GM12878 (cell line): ENCODE results near the gene PARN. TPM values are rescaled to one million over a fixed set of nuclear protein-coding genes. Genes with fewer than 3 reads are reported as not detected.

Experiments
- ATAC-seq: fragments of 200-7000 bp; cut with Tn5 transposase; 3 replicates; pipeline ENCODE4 v1.9.1; 2020; ENCODE audit warnings: mild to moderate bottlenecking, moderate library complexity
- BruUV-seq: library from RNA; stranded (reverse); fragments of 400-500 nt; replicated peaks from 2 replicates; lab custom pipeline; 2021; lab: Mats Ljungman, UMichigan
- CTCF ChIA-PET: fragments of 300-600 bp; sonication (Branson Sonifier 250); formaldehyde crosslinking; extraction: SDS; loops from one replicate; lab custom pipeline; 2021; ENCODE audit warnings: inconsistent platforms; lab: Yijun Ruan, JAX
- POLR2A ChIA-PET: fragments of 350-600 bp; formaldehyde crosslinking; extraction: SDS; loops from one replicate; lab custom pipeline; 2021; ENCODE audit warnings: inconsistent platforms; lab: Charles Lee
- RAD21 ChIA-PET: fragments of 300-600 bp; sonication (Branson Sonifier 250); formaldehyde crosslinking; loops from one replicate; lab custom pipeline; 2023; ENCODE audit warnings: antibody characterized with exemption; ENCODE audit not compliant: unreplicated experiment; lab: Charles Lee
- SMC1A ChIA-PET: fragments of 300-600 bp; sonication (Branson Sonifier 250); formaldehyde crosslinking; loops from one replicate; lab custom pipeline; 2023; ENCODE audit not compliant: unreplicated experiment, uncharacterized antibody; lab: Charles Lee
- DNase-seq: peaks from one replicate; pipeline ENCODE4 v3.0.0-alpha.2; 2011; ENCODE audit warnings: low read depth, low spot score
- FAIRE-seq: peaks from 3 replicates; lab custom pipeline; 2011; peaks lifted over from hg19 to GRCh38; lab: Jason Lieb, UNC
- H2AFZ ChIP-seq: 2 replicates; pipeline ENCODE4 v1.6.0; 2011; ENCODE audit warnings: low read depth, low read length, control low read depth; ENCODE audit not compliant: control insufficient read depth
- H3K27ac ChIP-seq: 2 replicates; pipeline ENCODE4 v1.5.1; 2011; ENCODE audit warnings: control low read depth; ENCODE audit not compliant: control insufficient read depth, insufficient read depth
- H3K27me3 ChIP-seq, 2 experiments: replicated peaks in 1 of 2; 2 replicates each; pipeline versions ENCODE4 v1.6.0 to v1.6.1; 2011; ENCODE audit warnings: low read length in 1 of 2; ENCODE audit not compliant: control insufficient read depth in 2 of 2, insufficient read depth in 2 of 2
- H3K36me3 ChIP-seq, 2 experiments: 2 replicates each; pipeline ENCODE4 v1.5.1; 2011; ENCODE audit warnings: low read length in 1 of 2; ENCODE audit not compliant: control insufficient read depth in 2 of 2, insufficient read depth in 2 of 2
- H3K4me1 ChIP-seq: 2 replicates; pipeline ENCODE4 v1.6.1; 2011; ENCODE audit warnings: mild to moderate bottlenecking, low read length, moderate library complexity, mixed read lengths; ENCODE audit not compliant: control insufficient read depth, insufficient read depth
- H3K4me2 ChIP-seq: 2 replicates; pipeline ENCODE4 v1.6.0; 2011; ENCODE audit warnings: control low read depth; ENCODE audit not compliant: control insufficient read depth, insufficient read depth
- H3K4me3 ChIP-seq: fragments of 200-600 bp; sonication (generic); 2 replicates; pipeline ENCODE4 v1.5.1; 2016
- H3K79me2 ChIP-seq: 2 replicates; pipeline ENCODE4 v1.6.0; 2011; ENCODE audit warnings: low read length; ENCODE audit not compliant: control insufficient read depth, insufficient read depth
- H3K9ac ChIP-seq: 2 replicates; pipeline ENCODE4 v1.8.0; 2011; ENCODE audit warnings: low read length, control low read depth, mixed read lengths; ENCODE audit not compliant: control insufficient read depth, insufficient read depth
- H3K9me3 ChIP-seq: replicated peaks from 3 replicates; pipeline ENCODE4 v1.5.1; 2011; ENCODE audit warnings: mild to moderate bottlenecking, low read length; ENCODE audit not compliant: control insufficient read depth, insufficient read depth
- H4K20me1 ChIP-seq: 2 replicates; pipeline ENCODE4 v1.6.0; 2011; ENCODE audit not compliant: control insufficient read depth, insufficient read depth
- BCLAF1 ChIP-seq: fragments of 450-650 bp; IDR thresholded peaks from 2 replicates; pipeline ENCODE4 v1.6.1; 2017; ENCODE audit warnings: antibody characterized with exemption, mild to moderate bottlenecking, moderate library complexity
- CTCF ChIP-seq, 3 experiments: IDR thresholded peaks in 2 of 3; conservative IDR thresholded peaks in 1 of 3; 2 replicates each; pipeline ENCODE4 v1.5.1; 2011; ENCODE audit warnings: low read depth in 3 of 3, low read length in 3 of 3, mild to moderate bottlenecking in 3 of 3, control low read depth in 2 of 3, moderate library complexity in 2 of 3, inconsistent platforms in 1 of 3, mixed read lengths in 1 of 3; ENCODE audit not compliant: control insufficient read depth in 2 of 3, insufficient read depth in 1 of 3; ENCODE audit errors: extremely low read depth in 1 of 3
- MEF2A ChIP-seq: IDR thresholded peaks from 2 replicates; pipeline ENCODE4 v1.6.1; 2011; ENCODE audit warnings: low read depth, mild to moderate bottlenecking, low read length, moderate library complexity; ENCODE audit not compliant: insufficient read depth
- MEF2B ChIP-seq: fragments of 450-650 bp; IDR thresholded peaks from 2 replicates; pipeline ENCODE4 v1.6.1; 2018; ENCODE audit warnings: mild to moderate bottlenecking, moderate library complexity; ENCODE audit not compliant: partially characterized antibody, poor library complexity, severe bottlenecking
- NR2F1 ChIP-seq: fragments of 450-650 bp; conservative IDR thresholded peaks from 2 replicates; pipeline ENCODE4 v1.6.1; 2017; ENCODE audit warnings: mild to moderate bottlenecking
- SIN3A ChIP-seq: IDR thresholded peaks from 2 replicates; pipeline ENCODE4 v1.6.1; 2012; ENCODE audit warnings: low read depth, low read length, improper control_type of control experiment
- SIX5 ChIP-seq: IDR thresholded peaks from 2 replicates; pipeline ENCODE4 v1.6.1; 2011; ENCODE audit warnings: mild to moderate bottlenecking, low read depth, low read length, moderate library complexity; ENCODE audit not compliant: severe bottlenecking
- TARDBP ChIP-seq: IDR thresholded peaks from 2 replicates; pipeline ENCODE4 v1.6.1; 2016; ENCODE audit warnings: borderline replicate concordance
- TCF3 ChIP-seq: IDR thresholded peaks from 2 replicates; pipeline ENCODE4 v1.6.1; 2012; ENCODE audit warnings: low read depth, mild to moderate bottlenecking, low read length, borderline replicate concordance; ENCODE audit not compliant: insufficient read depth
- ZNF384 ChIP-seq: IDR thresholded peaks from 2 replicates; pipeline ENCODE4 v1.6.1; 2012; ENCODE audit warnings: low read depth, mild to moderate bottlenecking, low read length, improper control_type of control experiment, borderline replicate concordance
- WGBS: methylation state at CpG from one replicate; pipeline ENCODE4 v1.1.6; 2016; ENCODE audit warnings: low lambda C conversion rate; ENCODE audit not compliant: insufficient replicate concordance, insufficient coverage; ENCODE audit errors: missing lambda C conversion rate; 5-methylcytosine and 5-hydroxymethylcytosine counted together
- in situ Hi-C: fragments of 300-500 bp; cut with MboI; formaldehyde crosslinking; loops from 9 replicates; pipeline ENCODE4 v1.14.3; 2018; ENCODE audit warnings: mixed read lengths
- intact Hi-C: fragments of 100-400 bp; cut with micrococcal nuclease; formaldehyde crosslinking; loops from one replicate; pipeline ENCODE4 v1.14.2; 2022; ENCODE audit not compliant: unreplicated experiment
- polyA plus RNA-seq, 11 experiments: library from polyadenylated mRNA; depleted of rRNA in 4 of 11; unstranded in 6 of 11; stranded (reverse) in 5 of 11; fragments of >200 nt; fragmentation: Nextera tagmentation in 4 of 11; fragmentation: Illumina TruSeq in 1 of 11; extraction: Ambion mirVana in 4 of 11; extraction: Trizol in 1 of 11; gene quantifications; 1 replicate in 1 of 11; 2 replicates in 10 of 11; pipeline versions ENCODE4 v1.2.1 to v1.2.3, GENCODE V29; 2011 to 2016; ENCODE audit warnings: inconsistent platforms in 2 of 11, missing spikeins in 2 of 11, low read depth in 1 of 11
- total RNA-seq, 4 experiments: library from RNA; depleted of rRNA in 3 of 4; stranded (reverse); fragments of >200 nt in 3 of 4; fragmentation: Illumina TruSeq in 1 of 4; extraction: Trizol in 1 of 4; gene quantifications; 2 replicates each; pipeline versions ENCODE4 v1.2.1 to v1.2.3, GENCODE V29; 2013 to 2021
- TF ChIP-seq, protein P1 (sequence below): fragments of 450-650 bp; IDR thresholded peaks from 2 replicates; pipeline ENCODE4 v1.6.1; 2016; ENCODE audit warnings: mild to moderate bottlenecking
- TF ChIP-seq, protein P2 (sequence below): fragments of 450-650 bp; IDR thresholded peaks from 2 replicates; pipeline ENCODE4 v1.6.1; 2017; ENCODE audit warnings: mild to moderate bottlenecking, low read depth, inconsistent platforms; ENCODE audit not compliant: poor library complexity, severe bottlenecking

Gene PARN
- total and polyA plus RNA-seq, 10 of the 15 experiments (the other 5 are each of a cell fraction or from before 2014, with no cell fraction given) = 15.6 to 77.3 (median 47.7) TPM

DNA sequence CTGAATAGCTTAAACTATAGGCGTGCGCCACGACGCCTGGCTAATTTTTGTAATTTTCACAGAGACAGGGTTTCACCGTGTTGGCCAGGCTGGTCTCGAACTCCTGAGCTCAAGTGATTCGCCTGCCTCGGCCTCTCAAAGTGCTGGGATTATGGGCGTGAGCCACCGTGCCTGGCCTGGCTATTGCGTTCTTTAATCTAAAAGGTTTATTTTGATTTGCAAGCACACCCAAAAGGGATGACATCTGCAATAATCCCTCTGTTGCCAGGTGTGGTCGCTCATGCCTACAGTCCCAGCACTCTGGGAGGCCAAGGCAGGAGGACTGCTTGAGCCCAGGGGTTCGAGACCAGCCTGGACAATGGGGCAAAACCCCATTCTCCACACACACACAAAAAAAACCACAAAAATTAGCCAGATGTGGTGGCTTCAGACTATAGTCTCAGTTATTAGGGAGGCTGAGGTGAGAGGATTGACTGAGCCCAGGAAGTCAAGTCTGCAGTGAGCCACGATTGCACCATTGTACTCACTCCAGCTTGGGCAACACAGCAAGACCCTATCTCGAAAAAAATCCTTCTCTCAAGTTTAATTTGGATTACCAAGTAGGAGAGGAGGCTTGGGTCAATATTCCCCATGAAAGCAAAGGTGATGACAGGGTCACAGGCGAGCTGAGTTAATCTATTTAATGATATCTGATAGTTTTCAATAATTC is 144.1 kb downstream of the PARN start:
- Histone ChIP-seq H2AFZ (no peak overlapping the region), H3K79me2 (no peaks in the 10 kb centered on the region), H4K20me1 (no peaks in the 10 kb centered on the region), H3K9ac (no peak overlapping the region), H3K27ac (no peak overlapping the region), H3K4me2 (no peak overlapping the region), H3K27me3 (no peaks in the 10 kb centered on the region), H3K4me3 (no peak overlapping the region), H3K9me3 (no peaks in the 10 kb centered on the region; the same call in 2 of the 3 replicates), H3K36me3 (peaks cover 9 to 12% of the 10 kb centered on the region in 2 experiments), H3K4me1 (no peaks in the 10 kb centered on the region)
- in situ Hi-C loops = no loop called here
- ATAC-seq (no peak), DNase-seq (no peak), FAIRE-seq (no peak)
- POLR2A ChIA-PET = interaction anchor here (2.7 kb wide), 1 partner anchor 16 kb away, joined by 9 read pairs; no protein-coding TSS in a partner anchor
- intact Hi-C loops = no loop called here
- RAD21 ChIA-PET = no interaction called here
- no TSS peak for BruUV-seq
- WGBS = 98% methylated on average over 16 of the region's 16 CpGs
- CTCF ChIA-PET = interaction anchor here (0.9 to 1.3 kb wide), 2 partner anchors 12 to 17 kb away, joined by 3 to 4 read pairs; no protein-coding TSS in a partner anchor
- SMC1A ChIA-PET = interaction anchor here (1.7 to 1.9 kb wide), 2 partner anchors 12 to 16 kb away, joined by 5 read pairs; no protein-coding TSS in a partner anchor
- TF ChIP-seq SIN3A (no peak), CTCF (IDR thresholded peaks at IDR 0.05 in 2 of 3, conservative IDR thresholded peaks at IDR 0.05 in 1 of 3; ENCODE audit: control insufficient read depth in 2 of 3, extremely low read depth in 1 of 3, insufficient read depth in 1 of 3, low read depth in 3 of 3, low read length in 3 of 3) (no peak), SIX5 (no peak), MEF2A (no peak), ZNF384 (no peak), TCF3 (no peak), TARDBP (no peak), NR2F1 (no peak), MEF2B (no peak), BCLAF1 (no peak)
- TF ChIP-seq, protein P1, sequence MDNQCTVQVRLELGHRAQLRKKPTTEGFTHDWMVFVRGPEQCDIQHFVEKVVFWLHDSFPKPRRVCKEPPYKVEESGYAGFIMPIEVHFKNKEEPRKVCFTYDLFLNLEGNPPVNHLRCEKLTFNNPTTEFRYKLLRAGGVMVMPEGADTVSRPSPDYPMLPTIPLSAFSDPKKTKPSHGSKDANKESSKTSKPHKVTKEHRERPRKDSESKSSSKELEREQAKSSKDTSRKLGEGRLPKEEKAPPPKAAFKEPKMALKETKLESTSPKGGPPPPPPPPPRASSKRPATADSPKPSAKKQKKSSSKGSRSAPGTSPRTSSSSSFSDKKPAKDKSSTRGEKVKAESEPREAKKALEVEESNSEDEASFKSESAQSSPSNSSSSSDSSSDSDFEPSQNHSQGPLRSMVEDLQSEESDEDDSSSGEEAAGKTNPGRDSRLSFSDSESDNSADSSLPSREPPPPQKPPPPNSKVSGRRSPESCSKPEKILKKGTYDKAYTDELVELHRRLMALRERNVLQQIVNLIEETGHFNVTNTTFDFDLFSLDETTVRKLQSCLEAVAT = no peak
- TF ChIP-seq, protein P2, sequence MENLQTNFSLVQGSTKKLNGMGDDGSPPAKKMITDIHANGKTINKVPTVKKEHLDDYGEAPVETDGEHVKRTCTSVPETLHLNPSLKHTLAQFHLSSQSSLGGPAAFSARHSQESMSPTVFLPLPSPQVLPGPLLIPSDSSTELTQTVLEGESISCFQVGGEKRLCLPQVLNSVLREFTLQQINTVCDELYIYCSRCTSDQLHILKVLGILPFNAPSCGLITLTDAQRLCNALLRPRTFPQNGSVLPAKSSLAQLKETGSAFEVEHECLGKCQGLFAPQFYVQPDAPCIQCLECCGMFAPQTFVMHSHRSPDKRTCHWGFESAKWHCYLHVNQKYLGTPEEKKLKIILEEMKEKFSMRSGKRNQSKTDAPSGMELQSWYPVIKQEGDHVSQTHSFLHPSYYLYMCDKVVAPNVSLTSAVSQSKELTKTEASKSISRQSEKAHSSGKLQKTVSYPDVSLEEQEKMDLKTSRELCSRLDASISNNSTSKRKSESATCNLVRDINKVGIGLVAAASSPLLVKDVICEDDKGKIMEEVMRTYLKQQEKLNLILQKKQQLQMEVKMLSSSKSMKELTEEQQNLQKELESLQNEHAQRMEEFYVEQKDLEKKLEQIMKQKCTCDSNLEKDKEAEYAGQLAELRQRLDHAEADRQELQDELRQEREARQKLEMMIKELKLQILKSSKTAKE = no peak
